OCI-LY1 (cell line): Measurements from ENCODE around the gene SH3YL1.

Source experiments
- EZH2 ChIP-seq: fragments of 200-600 bp; sonication (generic), shearing (Covaris generic); IDR thresholded peaks from 2 replicates; pipeline ENCODE4 v1.8.0; 2017; ENCODE audit warnings: borderline replicate concordance, mixed run types, mild to moderate bottlenecking, antibody characterized with exemption, low read length, moderate library complexity, mixed read lengths
- TF ChIP-seq, protein P1 (sequence below): fragments of 200-600 bp; sonication (generic), shearing (Covaris generic); IDR thresholded peaks from 2 replicates; pipeline ENCODE4 v1.5.1; 2017; ENCODE audit warnings: mild to moderate bottlenecking, antibody characterized with exemption, low read length, moderate library complexity, mixed read lengths

DNA sequence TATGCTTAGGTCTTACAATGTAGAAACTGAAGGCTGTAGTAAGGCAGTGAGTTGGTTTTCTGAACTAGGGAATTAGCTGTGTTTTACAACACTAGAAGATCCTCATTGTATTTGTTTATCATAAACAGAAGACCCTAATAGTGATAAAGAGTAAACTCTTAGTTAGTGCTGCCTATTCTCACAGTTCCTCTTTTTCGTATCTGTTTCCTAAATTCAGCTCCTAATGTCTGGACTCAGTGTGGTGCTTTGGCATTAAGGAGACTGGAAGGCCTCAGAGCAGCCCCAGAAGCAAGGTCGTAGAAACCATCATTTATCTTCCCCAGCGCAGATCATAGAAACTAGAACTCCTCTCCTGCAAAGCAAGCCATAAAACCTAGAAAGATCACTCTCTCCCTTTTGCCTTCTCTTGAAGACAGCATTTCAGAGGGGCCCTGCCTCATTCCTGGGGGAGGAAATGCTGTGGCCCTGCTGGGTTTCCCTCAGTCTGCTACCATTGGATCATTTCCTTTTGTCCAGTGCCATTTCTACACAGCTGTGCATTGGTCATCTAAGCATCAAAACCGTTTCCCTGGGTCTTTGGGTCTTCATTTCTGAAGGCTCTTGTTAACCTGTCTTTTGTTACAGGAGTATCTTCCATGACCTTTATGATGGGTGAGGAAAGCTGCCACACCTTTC is 5.7 kb upstream of the SH3YL1 start:
- TF ChIP-seq, protein P1, sequence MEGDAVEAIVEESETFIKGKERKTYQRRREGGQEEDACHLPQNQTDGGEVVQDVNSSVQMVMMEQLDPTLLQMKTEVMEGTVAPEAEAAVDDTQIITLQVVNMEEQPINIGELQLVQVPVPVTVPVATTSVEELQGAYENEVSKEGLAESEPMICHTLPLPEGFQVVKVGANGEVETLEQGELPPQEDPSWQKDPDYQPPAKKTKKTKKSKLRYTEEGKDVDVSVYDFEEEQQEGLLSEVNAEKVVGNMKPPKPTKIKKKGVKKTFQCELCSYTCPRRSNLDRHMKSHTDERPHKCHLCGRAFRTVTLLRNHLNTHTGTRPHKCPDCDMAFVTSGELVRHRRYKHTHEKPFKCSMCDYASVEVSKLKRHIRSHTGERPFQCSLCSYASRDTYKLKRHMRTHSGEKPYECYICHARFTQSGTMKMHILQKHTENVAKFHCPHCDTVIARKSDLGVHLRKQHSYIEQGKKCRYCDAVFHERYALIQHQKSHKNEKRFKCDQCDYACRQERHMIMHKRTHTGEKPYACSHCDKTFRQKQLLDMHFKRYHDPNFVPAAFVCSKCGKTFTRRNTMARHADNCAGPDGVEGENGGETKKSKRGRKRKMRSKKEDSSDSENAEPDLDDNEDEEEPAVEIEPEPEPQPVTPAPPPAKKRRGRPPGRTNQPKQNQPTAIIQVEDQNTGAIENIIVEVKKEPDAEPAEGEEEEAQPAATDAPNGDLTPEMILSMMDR = no peak
- no peak for TF ChIP-seq EZH2
